Medulla oblongata (tissue), 1 donor: Measurements from ENCODE around the gene C19orf25.

ENCODE experiments used
- DNase-seq: peaks from one replicate; pipeline ENCODE4 v3.0.0-alpha.2; 2015; ENCODE audit errors: extremely low spot score

C19orf25 gene

DNA sequence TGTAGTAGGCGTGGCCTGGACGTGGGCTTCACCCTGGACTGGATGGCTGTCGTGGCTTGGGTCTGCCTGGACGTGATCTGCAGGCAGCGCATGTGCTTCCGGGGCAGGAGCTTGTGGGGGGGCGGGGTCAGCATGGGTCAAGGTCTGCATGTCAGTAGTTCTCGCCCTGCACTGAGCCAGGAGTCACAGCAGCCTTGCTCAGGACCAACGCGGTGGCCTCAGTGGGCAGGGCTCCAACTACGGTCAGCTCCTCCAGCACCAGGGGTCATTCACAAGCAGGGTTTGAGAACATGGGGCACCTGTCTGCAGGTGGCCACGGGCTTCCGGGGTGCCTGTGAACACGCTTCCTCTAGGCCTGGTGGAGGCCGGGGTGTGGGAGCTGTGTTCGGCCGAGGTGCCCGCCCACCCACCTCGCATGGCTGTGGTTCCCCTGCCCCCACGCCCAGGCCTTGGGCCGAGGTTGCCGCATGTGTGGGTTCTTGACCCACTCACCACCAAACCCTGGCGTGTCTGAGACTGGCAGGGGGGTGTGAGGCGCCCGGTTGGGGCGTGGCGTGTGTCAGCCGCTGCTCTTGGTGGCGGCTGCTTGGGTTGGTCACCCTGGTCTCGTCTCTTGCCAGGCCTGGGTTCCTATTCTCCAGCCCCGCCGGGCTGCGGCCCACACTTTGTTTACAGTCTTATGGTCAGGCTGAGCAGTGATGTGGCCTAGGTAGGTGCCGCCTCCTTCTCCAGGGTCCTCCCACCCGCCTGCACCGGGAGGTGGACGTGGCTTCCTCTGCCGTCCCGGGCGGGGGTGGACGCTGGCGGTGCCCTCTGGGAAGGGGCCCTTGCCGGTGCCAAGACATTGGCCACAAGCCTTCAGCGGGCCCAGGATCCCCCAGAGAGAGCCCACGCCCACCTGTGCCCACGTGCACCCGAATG, 45.6 kb downstream of the C19orf25 start:
- no peak for DNase-seq

DNA sequence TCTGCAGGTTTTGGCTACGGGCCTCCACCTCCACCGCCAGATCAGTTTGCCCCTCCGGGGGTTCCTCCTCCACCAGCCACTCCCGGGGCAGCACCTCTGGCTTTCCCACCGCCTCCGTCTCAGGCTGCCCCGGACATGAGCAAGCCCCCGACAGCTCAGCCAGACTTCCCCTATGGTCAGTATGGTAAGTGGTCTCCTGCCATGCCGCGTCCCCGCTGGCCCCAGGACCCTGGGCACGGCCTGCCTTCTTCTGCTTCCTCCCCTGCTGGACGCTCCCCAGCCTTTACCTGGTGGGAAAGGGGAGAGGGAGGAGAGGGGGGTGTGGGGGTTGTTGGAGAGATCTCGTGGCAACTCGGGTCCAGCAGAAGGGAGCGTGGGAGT, 46.5 kb downstream of the C19orf25 start:
- DNase-seq, result no peak

DNA sequence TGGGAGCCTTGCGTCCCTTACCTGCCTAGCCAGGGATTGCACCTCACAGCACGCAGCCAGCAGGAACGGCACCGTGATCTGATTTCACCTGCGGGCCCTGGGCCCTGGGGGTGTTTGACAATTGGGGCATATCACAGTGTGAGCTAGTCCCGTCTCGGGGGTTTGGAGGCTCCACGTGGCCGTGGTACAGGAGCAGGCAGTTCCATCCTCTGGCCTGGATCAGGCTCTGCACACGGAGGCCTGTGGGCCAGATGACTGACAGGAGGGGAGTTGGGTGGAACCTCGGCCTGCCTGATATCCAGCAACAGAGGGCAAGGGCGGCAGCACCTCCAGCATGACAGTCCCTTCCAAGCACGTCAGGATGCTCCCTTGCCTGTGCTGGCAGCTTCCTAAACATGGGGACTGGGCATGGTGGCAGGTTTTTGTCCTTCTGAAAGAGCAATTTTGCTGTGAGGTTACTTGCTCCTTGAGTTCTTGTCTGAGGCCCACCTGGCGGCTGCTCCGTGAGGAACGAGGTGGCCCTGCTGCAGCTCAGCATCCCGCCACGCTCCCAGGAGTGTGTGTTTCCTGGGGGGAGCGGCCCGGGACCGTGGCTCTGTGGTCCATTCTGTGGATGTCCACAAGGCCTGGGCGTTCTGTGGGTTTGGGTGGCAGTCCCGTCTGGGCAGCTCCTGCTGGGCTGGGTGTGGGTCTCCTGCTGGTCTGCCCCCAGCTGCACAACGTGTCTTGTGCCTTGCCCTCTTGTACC, 47.1 kb downstream of the C19orf25 start:
- DNase-seq, result no peak

DNA sequence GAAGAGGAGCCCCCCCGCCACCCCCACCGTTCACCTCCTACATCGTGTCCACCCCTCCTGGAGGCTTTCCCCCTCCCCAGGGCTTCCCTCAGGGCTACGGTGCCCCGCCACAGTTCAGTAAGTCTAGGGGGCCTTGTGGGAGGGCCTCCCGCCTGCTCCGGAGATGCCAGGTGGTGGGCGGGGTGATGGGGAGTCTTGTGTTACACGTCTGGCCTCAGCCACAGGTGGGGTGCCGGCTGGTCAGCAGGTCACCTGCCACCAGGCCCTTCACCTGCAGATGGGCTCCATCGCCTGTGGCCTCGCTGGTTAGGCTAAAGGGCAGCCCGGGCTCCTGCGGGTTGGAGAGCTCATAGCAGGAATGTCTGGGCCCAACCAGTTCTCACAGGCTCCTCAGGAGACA, 48.8 kb downstream of the C19orf25 start:
- no peak for DNase-seq

DNA sequence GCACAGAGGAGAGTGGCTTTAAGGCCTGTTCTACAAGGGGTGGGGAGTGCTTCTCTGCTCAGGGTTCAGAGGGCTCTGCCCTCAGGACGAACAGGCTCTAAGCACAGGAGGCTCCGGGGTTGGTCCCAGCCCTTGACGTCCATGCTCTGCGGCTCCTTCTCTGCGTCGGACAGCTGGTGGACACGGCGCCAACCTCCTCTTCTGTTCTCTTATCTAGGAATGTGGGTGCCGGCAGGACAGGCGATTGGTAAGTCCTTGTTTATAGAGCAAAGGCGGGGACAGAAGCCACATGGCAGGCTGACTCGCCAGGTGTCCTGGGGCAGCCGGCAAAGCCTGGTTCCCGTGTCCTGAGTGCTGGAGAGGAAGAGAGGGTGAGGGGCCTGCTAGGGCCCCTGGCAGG, 49.3 kb downstream of the C19orf25 start:
- no peak for DNase-seq

DNA sequence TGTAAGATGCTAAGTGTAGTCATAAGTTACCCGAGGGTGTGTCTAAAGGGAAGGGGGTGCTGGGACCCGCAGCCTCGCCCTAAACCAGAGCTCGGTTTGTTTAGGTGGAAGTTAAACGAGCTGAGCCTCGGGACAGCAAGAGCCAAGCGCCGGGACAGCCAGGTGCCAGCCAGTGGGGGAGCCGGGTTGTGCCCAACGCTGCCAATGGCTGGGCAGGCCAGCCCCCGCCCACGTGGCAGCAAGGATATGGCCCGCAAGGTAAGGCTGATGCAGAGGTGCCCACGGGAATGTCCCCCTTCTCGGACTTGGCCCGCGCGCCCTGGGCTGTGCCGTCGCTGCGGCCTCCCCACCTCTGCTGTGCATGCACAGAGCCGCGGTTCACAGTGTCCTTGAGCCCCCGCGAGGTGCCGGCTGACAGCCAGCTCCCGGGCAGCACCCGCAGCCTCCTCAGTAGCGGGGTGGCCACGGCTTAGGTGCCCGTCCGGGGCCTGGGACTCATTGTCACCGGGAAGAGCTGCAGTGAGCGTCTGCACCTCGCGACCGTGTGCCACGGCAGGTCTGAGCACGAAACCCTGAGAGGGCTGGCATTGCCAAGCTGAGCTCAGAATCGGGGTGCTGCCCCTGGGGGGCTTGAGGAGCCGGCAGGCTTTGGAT, 50.1 kb downstream of the C19orf25 start:
- DNase-seq, result no peak

DNA sequence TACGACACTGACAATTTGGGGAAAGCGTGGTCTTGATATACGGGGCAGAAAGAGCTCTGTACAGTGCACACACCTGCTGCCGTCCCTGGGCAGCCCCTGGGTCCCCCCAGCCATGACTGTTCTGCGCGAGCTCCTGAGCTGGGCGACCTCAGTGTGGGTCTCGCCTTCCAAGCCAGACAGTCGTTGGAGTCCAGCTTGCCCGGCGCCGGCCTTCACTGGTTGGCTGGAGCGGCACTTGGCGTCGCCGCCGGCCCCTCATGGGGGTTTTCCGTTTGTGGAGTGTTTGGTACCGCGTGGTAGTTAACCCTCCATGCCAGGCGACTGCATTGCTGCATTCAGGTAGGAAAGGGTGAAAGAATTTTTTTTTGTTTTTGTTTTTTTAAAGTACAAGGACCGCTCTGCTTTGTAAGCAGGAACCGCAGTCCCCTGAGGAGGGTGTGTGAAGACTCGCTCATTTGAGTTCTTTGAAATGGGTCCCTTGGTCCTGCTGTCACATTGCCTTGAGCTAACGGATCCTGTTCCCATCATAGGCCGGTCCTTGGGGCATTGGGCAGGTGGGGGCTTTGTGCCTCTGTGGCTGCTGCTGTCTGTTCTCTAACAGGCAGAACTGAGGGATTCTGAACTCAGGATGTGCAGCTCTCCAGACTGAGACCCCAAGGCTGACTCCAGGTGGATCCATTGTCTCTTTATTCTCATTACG, 51.6 kb downstream of the C19orf25 start:
- DNase-seq, result no peak

DNA sequence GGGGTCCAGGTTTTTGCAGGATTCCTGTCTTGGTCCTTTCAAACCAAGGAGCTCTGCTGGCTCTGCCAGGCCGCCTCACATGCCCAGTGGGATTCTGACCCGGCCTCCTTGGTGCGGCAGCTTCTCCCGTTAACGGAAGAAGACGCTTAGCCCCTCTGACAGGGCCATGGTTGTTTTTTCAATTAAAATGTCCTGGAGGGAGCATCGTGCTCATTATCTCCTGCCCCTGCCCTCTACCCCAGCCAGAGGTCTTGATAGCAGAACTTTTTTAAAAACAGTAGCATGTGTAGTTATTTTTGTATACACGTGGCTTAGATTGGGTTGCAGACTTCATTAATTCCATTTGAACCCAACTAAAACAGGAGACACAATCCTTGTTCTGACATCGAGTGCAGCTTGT, 52.3 kb downstream of the C19orf25 start:
- no peak for DNase-seq

DNA sequence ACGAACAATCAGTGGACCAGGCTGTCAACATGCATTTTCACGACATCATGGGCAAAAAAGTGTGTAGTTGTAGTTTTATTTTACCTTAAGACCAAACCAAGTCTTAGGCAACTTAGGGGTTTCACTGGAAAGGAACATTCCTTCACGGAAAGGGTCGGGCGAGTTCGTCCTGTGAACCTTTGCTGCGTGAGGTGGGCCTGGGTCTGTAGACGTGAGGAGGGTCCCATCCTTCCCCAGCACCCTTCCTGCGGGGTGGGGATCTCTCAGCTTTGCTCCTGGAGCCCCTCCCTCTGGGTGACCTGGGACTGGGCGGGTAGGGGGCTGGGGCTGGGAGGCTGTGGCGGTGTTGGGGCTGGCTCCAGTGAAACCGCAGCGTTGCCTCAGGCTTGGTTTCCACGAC, 53.1 kb downstream of the C19orf25 start:
- no peak for DNase-seq

DNA sequence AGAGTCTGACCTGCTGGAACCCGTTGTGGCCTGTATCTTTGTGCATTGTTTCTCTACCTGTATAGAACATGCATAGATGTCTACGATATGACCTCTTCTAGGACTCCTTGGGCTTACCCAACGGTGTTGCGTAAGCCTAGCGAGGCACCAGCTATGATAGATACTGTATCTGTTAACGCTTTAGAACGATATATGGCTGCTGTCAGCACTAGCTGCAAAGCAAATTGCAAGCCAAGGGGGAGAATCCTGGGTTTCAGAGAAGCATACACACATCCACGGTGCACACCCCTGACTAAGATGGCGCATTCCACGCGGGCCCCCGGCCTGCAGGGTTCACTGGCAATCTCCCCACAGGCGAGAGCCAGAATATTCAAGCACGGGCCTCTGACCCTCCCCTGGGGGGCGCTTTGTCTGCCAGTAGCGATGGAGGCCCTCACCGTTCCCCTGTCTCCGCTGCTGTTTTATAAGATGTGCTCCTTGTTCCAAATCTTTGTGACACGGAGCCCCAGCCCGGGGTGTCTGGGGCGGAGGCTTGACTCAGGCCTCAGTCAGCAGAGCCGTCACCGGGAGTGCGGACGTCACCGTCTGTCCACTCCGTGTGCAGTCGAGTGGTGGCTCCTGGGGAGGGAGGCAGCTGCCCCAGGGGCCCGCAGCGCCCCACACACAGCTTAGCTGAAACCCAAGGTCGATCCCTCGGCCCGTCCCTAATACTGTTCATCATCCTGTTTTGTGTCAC, 53.7 kb downstream of the C19orf25 start:
- no peak for DNase-seq

DNA sequence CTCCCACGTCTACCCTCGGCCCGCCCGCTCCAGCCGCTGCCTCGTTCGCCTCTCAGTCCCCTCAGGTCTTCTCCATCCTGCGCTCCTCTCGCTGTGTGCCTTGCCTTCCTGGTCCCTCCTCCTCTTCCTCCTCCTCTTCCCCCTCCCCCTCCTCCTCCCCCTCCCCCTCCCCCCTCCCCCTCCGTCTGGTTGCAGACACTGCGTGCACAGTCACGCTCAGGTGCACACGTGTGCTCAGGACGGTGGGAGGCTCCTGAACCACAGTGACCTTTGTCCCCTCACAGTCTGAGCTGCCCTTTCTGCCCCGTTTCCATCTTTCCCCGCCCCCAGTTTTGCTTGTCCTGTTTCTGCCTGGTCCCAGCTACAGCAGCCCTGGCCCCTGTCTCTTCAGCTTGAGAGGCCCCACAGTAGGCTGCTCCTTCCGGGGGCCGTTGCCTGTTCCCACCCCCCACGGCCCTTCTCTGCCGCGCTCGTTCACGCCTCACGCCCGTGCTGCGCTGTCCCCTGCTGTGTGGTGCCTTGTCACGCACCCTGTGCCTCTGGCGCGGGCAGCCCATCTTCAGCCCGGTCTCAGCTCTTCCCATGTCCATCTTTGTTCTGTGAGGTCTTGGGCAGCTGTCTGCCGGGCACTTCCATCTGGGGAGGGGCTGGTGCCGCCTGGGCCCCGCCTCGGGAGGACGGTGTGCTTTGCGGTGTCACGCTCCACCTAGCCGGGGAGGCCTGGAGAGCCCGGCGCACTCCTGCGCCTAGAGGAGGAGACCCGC, 54.6 kb downstream of the C19orf25 start:
- no peak for DNase-seq

DNA sequence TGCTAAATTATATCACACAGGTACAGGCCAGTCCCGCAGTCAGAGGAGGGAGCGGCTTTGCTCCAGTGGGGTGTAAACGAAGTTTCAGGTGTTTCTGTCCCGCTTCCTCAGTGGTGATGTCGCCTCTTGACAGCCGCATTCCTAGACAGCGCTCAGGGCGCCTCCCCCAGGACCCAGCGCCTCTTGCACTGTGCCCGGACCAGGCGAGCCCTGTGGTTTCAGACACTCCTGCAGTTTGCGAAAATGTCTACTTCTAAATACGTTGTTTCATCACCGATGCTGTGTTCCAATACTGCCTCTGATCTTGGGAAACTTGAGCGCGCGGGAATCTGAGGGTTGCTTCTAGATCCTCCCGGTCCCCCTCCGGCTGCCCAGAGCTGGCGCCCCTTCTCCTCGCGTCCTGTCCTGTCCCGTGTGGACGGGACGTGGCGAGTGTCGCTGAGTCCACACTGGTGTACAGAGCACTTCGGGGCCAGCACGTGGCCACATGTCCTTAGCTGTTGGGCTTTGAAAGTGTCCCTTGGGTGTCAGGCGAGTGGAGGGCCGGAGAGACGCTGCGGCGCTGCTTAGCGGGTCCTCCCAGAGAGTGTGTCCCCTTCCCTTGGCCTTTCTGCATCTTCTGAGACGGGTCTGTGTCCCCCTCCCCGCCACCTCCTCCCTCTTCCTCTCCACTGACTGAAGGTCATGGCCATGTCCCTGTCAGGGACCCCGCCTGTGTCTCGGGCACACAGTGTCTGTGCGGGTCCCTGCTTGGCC, 55.4 kb downstream of the C19orf25 start:
- DNase-seq, result no peak
